AG04450 (cell line): Measurements from ENCODE around the gene B3GALNT2. TPM values are rescaled to one million over a fixed set of nuclear protein-coding genes. Genes with fewer than 3 reads are reported as not detected.

ENCODE experiments used
- CTCF ChIA-PET: fragments of 300-600, 350-600 bp; formaldehyde crosslinking; extraction: SDS; loops from one replicate; lab custom pipeline; 2022; ENCODE audit warnings: antibody characterized with exemption, inconsistent platforms; lab: Charles Lee
- POLR2A ChIA-PET: fragments of 350-600 bp; formaldehyde crosslinking; extraction: SDS; loops from one replicate; lab custom pipeline; 2021; ENCODE audit warnings: antibody characterized with exemption, inconsistent platforms; lab: Yijun Ruan, JAX
- DNase-seq: peaks from one replicate; pipeline ENCODE4 v3.0.0-alpha.2; 2011; ENCODE audit warnings: low read depth, low spot score
- H3K27ac ChIP-seq: one replicate; pipeline ENCODE4 v1.5.1; 2012; ENCODE audit warnings: low read depth, low read length, control low read depth
- H3K27me3 ChIP-seq: one replicate; pipeline ENCODE4 v1.6.0; 2012; ENCODE audit warnings: low read length; ENCODE audit not compliant: control insufficient read depth, insufficient read depth
- H3K4me3 ChIP-seq: 2 replicates; pipeline ENCODE4 v1.5.1; 2011; ENCODE audit warnings: mild to moderate bottlenecking, low read depth, low read length, control low read depth
- H3K9me3 ChIP-seq: 2 replicates; pipeline ENCODE4 v1.5.1; 2012; ENCODE audit warnings: low read length; ENCODE audit not compliant: control insufficient read depth, insufficient read depth
- polyA plus RNA-seq: library from polyadenylated mRNA; depleted of rRNA; stranded (reverse); fragments of >200 nt; gene quantifications from 2 replicates; pipeline ENCODE4 v1.2.3, GENCODE V29; 2011
- TF ChIP-seq, protein P1 (sequence below): IDR thresholded peaks from 2 replicates; pipeline ENCODE4 v1.5.1; 2011; ENCODE audit warnings: low read depth, low read length, control low read depth, inconsistent platforms

Gene B3GALNT2
- polyA plus RNA-seq, 1 experiment = 33.2 TPM

DNA sequence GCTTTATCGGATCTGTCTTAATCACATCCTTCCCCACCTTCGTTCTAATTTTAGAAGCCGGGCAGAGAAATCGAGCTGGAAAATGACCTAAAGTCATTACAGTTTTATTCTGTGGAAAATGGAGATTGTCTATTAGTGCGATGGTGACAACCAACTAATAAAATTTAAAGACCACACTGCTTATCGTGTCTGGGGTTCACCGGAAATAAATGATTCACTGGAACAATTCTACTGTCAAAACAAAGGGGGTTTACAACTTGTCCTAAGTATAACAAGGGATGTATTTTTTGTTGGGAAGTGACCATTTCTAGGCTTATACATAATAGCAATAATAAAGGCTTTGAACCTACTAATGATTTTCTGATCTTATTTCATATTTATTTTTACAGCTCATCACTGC, 55.6 kb downstream of the B3GALNT2 start:
- no peak for DNase-seq
- CTCF ChIA-PET = interaction anchor here (0.5 to 1.2 kb wide), 3 partner anchors 32 to 346 kb away, joined by 4 read pairs; no protein-coding TSS in a partner anchor
- Histone ChIP-seq H3K4me3 (no peak overlapping the region), H3K9me3 (no peaks in the 10 kb centered on the region), H3K27ac (no peak overlapping the region), H3K27me3 (no peaks in the 10 kb centered on the region)
- POLR2A ChIA-PET = no interaction called here
- TF ChIP-seq, protein P1, sequence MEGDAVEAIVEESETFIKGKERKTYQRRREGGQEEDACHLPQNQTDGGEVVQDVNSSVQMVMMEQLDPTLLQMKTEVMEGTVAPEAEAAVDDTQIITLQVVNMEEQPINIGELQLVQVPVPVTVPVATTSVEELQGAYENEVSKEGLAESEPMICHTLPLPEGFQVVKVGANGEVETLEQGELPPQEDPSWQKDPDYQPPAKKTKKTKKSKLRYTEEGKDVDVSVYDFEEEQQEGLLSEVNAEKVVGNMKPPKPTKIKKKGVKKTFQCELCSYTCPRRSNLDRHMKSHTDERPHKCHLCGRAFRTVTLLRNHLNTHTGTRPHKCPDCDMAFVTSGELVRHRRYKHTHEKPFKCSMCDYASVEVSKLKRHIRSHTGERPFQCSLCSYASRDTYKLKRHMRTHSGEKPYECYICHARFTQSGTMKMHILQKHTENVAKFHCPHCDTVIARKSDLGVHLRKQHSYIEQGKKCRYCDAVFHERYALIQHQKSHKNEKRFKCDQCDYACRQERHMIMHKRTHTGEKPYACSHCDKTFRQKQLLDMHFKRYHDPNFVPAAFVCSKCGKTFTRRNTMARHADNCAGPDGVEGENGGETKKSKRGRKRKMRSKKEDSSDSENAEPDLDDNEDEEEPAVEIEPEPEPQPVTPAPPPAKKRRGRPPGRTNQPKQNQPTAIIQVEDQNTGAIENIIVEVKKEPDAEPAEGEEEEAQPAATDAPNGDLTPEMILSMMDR = no peak

DNA sequence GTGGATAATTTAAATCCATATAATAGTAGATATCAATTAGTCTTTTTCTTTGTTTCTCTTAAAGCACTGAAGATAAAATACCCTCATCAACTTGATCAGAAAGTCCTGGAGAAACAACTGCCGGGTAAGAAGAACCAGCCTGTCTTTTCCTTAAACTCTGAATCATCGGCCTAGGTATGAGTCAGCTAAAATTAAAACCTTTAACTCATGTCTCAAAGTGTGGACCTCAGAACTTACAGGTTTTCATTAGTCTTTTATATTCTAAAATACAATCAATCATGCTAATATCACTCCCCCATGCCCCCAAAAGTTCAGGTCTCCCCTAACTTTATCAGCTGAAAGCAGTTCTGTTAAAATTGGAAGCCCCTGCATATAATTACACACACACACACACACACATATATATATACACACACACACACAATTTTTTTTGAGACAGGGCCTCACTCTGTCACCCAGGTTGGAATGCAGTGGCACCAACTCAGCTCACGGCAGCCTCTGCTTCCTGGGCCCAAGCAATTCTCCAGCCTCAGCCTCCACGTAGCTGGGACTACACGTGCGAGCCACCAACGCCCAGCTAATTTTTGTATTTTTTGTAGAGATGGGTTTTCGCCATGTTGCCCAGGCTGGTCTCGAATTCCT, 61.3 kb downstream of the B3GALNT2 start:
- peak; percentile 46 for DNase-seq
- Histone ChIP-seq H3K27ac (peak overlapping the region; percentile 85), H3K27me3 (no peaks in the 10 kb centered on the region), H3K9me3 (no peaks in the 10 kb centered on the region), H3K4me3 (no peak overlapping the region)
- POLR2A ChIA-PET = interaction anchor here (0.6 kb wide), 1 partner anchor 334 kb away, joined by 3 read pairs; no protein-coding TSS in a partner anchor
- CTCF ChIA-PET = interaction anchor here (0.6 to 2.2 kb wide), 7 partner anchors 26 to 341 kb away, joined by 3 to 10 read pairs (median 4); no protein-coding TSS in a partner anchor
- TF ChIP-seq, protein P1 = no peak

GRCh38 chr1:235441159-235441685, 63.0 kb downstream of the B3GALNT2 start:
- ChIA-PET CTCF (interaction anchor here (1.0 to 1.4 kb wide), 2 partner anchors 10 to 64 kb away, joined by 3 to 4 read pairs; no protein-coding TSS in a partner anchor), POLR2A (interaction anchor here (0.7 kb wide), 1 partner anchor 110 kb away, joined by 5 read pairs; no protein-coding TSS in a partner anchor)
- TF ChIP-seq, protein P1 = no peak
- no peaks in the 10 kb centered on the region for H3K27me3 ChIP-seq
- DNase-seq = no peak
- no peaks in the 10 kb centered on the region for H3K9me3 ChIP-seq
- no peak overlapping the region for H3K4me3 ChIP-seq
- H3K27ac ChIP-seq = no peak overlapping the region

GRCh38 chr1:235434001-235434400, 70.3 kb downstream of the B3GALNT2 start:
- POLR2A ChIA-PET = interaction anchor here (0.6 kb wide), 1 partner anchor 411 kb away, joined by 3 read pairs; no protein-coding TSS in a partner anchor
- no peak overlapping the region for H3K27ac ChIP-seq
- H3K9me3 ChIP-seq = no peaks in the 10 kb centered on the region
- TF ChIP-seq, protein P1 = no peak
- H3K4me3 ChIP-seq = no peak overlapping the region
- no peaks in the 10 kb centered on the region for H3K27me3 ChIP-seq
- CTCF ChIA-PET = no interaction called here
- no peak for DNase-seq

GRCh38 chr1:235430991-235431390, 73.3 kb downstream of the B3GALNT2 start:
- H3K9me3 ChIP-seq = no peaks in the 10 kb centered on the region
- CTCF ChIA-PET = interaction anchor here (0.8 to 5.1 kb wide), 2 partner anchors 15 to 107 kb away, joined by 3 to 34 read pairs; no protein-coding TSS in a partner anchor
- DNase-seq = no peak
- POLR2A ChIA-PET = interaction anchor here (0.7 kb wide), 1 partner anchor 17 kb away, joined by 4 read pairs; no protein-coding TSS in a partner anchor
- H3K27ac ChIP-seq = no peak overlapping the region
- no peaks in the 10 kb centered on the region for H3K27me3 ChIP-seq
- H3K4me3 ChIP-seq = no peak overlapping the region
- TF ChIP-seq, protein P1 = no peak
